ENCODE measurements around the gene PCP2.

The PCP2 gene

GRCh38 chr19:7646426-7646700, 12.8 kb upstream of the PCP2 start:
- TF ChIP-seq CTCF (conservative IDR thresholded peaks at IDR 0.05; ENCODE audit: low read length) = no peak
- TF ChIP-seq EZH2phosphoT487 (IDR thresholded peaks at IDR 0.05; ENCODE audit: borderline replicate concordance) = no peak
- Histone ChIP-seq H3F3A (ENCODE audit: low read depth) (no peaks in the 10 kb centered on the region), H3K9ac (ENCODE audit: low read depth, low read length, poor library complexity, severe bottlenecking) (no peak overlapping the region), H3K9me2 (replicated peaks; ENCODE audit: low read depth, low read length) (no peaks in the 10 kb centered on the region), H3K27me3 (ENCODE audit: insufficient read depth, low read length, poor library complexity, severe bottlenecking) (no peaks in the 10 kb centered on the region), H3K79me2 (ENCODE audit: insufficient read depth, low read length) (no peaks in the 10 kb centered on the region), H3K4me3 (ENCODE audit: low read length, poor library complexity, severe bottlenecking) (no peak overlapping the region), H2AFZ (ENCODE audit: low read length) (no peak overlapping the region), H3K36me3 (ENCODE audit: insufficient read depth, low read length) (no peaks in the 10 kb centered on the region), H3K4me2 (ENCODE audit: low read depth, low read length, poor library complexity, severe bottlenecking) (no peak overlapping the region), H4K20me1 (ENCODE audit: insufficient read depth, low read length, poor library complexity, severe bottlenecking) (no peaks in the 10 kb centered on the region), H3K4me1 (ENCODE audit: insufficient read depth, low read length, poor library complexity, severe bottlenecking) (no peaks in the 10 kb centered on the region), H3K9me3 (ENCODE audit: insufficient read depth, low read depth, low read length) (no peaks in the 10 kb centered on the region)

- Histone ChIP-seq H3K27me3 (ENCODE audit: insufficient read depth, low read length, poor library complexity, severe bottlenecking) (no peaks in the 10 kb centered on the region), H3K79me2 (ENCODE audit: insufficient read depth, low read length) (no peaks in the 10 kb centered on the region), H3K4me3 (ENCODE audit: low read length, poor library complexity, severe bottlenecking) (no peak overlapping the region), H3K4me2 (ENCODE audit: low read depth, low read length, poor library complexity, severe bottlenecking) (no peak overlapping the region), H2AFZ (ENCODE audit: low read length) (no peak overlapping the region), H3K4me1 (ENCODE audit: insufficient read depth, low read length, poor library complexity, severe bottlenecking) (no peaks in the 10 kb centered on the region), H3K9me2 (replicated peaks; ENCODE audit: low read depth, low read length) (no peaks in the 10 kb centered on the region), H3K36me3 (ENCODE audit: insufficient read depth, low read length) (no peaks in the 10 kb centered on the region), H3K9me3 (ENCODE audit: insufficient read depth, low read depth, low read length) (no peaks in the 10 kb centered on the region), H4K20me1 (ENCODE audit: insufficient read depth, low read length, poor library complexity, severe bottlenecking) (no peaks in the 10 kb centered on the region), H3K9ac (ENCODE audit: low read depth, low read length, poor library complexity, severe bottlenecking) (no peak overlapping the region), H3F3A (ENCODE audit: low read depth) (no peaks in the 10 kb centered on the region)
- TF ChIP-seq CTCF (conservative IDR thresholded peaks at IDR 0.05; ENCODE audit: low read length) (no peak), EZH2phosphoT487 (IDR thresholded peaks at IDR 0.05; ENCODE audit: borderline replicate concordance) (no peak)
These were observed 12.3 kb upstream of the PCP2 start for GRCh38 chr19:7645656-7646425.

- Histone ChIP-seq H3K27me3 (ENCODE audit: insufficient read depth, low read length, poor library complexity, severe bottlenecking) (no peaks in the 10 kb centered on the region), H3K9ac (ENCODE audit: low read depth, low read length, poor library complexity, severe bottlenecking) (no peak overlapping the region), H3F3A (ENCODE audit: low read depth) (no peaks in the 10 kb centered on the region), H3K4me2 (ENCODE audit: low read depth, low read length, poor library complexity, severe bottlenecking) (no peak overlapping the region), H3K36me3 (ENCODE audit: insufficient read depth, low read length) (no peaks in the 10 kb centered on the region), H4K20me1 (ENCODE audit: insufficient read depth, low read length, poor library complexity, severe bottlenecking) (no peaks in the 10 kb centered on the region), H3K9me2 (replicated peaks; ENCODE audit: low read depth, low read length) (no peaks in the 10 kb centered on the region), H3K4me1 (ENCODE audit: insufficient read depth, low read length, poor library complexity, severe bottlenecking) (no peaks in the 10 kb centered on the region), H3K4me3 (ENCODE audit: low read length, poor library complexity, severe bottlenecking) (no peak overlapping the region), H3K9me3 (ENCODE audit: insufficient read depth, low read depth, low read length) (no peaks in the 10 kb centered on the region), H2AFZ (ENCODE audit: low read length) (no peak overlapping the region), H3K79me2 (ENCODE audit: insufficient read depth, low read length) (no peaks in the 10 kb centered on the region)
- TF ChIP-seq EZH2phosphoT487 (IDR thresholded peaks at IDR 0.05; ENCODE audit: borderline replicate concordance) (no peak), CTCF (conservative IDR thresholded peaks at IDR 0.05; ENCODE audit: low read length) (no peak)
These were observed 11.6 kb upstream of the PCP2 start for GRCh38 chr19:7645163-7645562.
